HG03175 (cell line): ENCODE data around the gene SLC11A1.

Source experiments
- ATAC-seq: cut with Tn5 transposase; IDR thresholded peaks from one replicate; pipeline ENCODE4 v1.9.1; 2021; ENCODE audit warnings: mild to moderate bottlenecking, moderate library complexity; ENCODE audit not compliant: unreplicated experiment

SLC11A1 gene

DNA sequence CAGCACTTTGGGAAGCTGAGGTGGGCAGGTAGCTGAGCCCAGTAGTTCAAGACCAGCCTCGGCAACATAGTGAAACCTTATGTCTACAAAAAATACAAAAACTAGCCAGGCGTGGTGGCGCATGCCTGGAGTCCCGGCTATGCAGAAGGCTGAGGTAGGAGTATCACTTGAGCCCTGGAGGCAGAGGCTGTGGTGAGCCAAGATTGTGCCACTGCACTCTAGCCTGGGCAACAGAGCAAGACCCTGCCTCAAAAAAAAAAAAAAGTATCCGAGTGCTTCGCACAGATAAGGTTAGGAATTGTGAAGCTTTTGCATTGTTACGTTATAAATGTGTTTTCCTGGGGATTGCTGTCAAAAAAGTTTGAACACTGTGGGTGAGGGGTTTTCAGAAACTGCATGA is 21.7 kb downstream of the SLC11A1 start:
- no peak for ATAC-seq

DNA sequence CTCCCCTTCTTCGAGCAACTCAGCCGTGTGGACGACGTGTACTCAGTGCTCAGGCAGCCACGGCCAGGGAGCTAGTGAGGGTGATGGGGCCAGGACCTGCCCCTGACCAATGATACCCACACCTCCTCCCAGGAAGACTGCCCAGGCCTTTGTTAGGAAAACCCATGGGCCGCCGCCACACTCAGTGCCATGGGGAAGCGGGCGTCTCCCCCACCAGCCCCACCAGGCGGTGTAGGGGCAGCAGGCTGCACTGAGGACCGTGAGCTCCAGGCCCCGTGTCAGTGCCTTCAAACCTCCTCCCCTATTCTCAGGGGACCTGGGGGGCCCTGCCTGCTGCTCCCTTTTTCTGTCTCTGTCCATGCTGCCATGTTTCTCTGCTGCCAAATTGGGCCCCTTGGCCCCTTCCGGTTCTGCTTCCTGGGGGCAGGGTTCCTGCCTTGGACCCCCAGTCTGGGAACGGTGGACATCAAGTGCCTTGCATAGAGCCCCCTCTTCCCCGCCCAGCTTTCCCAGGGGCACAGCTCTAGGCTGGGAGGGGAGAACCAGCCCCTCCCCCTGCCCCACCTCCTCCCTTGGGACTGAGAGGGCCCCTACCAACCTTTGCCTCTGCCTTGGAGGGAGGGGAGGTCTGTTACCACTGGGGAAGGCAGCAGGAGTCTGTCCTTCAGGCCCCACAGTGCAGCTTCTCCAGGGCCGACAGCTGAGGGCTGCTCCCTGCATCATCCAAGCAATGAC is 22.4 kb downstream of the SLC11A1 start:
- no peak for ATAC-seq

DNA sequence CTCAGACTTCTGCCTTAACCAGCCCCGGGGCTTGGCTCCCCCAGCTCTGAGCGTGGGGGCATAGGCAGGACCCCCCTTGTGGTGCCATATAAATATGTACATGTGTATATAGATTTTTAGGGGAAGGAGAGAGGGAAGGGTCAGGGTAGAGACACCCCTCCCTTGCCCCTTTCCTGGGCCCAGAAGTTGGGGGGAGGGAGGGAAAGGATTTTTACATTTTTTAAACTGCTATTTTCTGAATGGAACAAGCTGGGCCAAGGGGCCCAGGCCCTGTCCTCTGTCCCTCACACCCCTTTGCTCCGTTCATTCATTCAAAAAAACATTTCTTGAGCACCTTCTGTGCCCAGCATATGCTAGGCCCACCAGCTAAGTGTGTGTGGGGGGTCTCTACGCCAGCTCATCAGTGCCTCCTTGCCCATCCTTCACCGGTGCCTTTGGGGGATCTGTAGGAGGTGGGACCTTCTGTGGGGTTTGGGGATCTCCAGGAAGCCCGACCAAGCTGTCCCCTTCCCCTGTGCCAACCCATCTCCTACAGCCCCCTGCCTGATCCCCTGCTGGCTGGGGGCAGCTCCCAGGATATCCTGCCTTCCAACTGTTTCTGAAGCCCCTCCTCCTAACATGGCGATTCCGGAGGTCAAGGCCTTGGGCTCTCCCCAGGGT is 23.1 kb downstream of the SLC11A1 start:
- ATAC-seq = no peak

DNA sequence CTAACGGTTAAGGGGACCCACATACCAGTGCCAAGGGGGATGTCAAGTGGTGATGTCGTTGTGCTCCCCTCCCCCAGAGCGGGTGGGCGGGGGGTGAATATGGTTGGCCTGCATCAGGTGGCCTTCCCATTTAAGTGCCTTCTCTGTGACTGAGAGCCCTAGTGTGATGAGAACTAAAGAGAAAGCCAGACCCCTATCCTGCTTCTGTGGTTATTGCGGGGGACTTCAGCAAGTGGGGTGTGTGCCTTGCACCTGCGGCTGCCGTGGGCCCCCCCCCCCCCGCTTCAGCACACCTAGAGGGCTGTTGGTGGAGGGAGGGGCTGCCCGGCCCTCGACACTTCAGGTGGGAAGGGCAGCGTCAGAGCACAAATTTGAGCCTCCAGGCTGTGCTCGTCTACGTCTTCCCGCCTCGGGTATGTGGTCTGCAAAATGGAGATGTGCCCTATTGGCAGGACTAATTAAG is 23.7 kb downstream of the SLC11A1 start:
- ATAC-seq = peak; percentile 0

DNA sequence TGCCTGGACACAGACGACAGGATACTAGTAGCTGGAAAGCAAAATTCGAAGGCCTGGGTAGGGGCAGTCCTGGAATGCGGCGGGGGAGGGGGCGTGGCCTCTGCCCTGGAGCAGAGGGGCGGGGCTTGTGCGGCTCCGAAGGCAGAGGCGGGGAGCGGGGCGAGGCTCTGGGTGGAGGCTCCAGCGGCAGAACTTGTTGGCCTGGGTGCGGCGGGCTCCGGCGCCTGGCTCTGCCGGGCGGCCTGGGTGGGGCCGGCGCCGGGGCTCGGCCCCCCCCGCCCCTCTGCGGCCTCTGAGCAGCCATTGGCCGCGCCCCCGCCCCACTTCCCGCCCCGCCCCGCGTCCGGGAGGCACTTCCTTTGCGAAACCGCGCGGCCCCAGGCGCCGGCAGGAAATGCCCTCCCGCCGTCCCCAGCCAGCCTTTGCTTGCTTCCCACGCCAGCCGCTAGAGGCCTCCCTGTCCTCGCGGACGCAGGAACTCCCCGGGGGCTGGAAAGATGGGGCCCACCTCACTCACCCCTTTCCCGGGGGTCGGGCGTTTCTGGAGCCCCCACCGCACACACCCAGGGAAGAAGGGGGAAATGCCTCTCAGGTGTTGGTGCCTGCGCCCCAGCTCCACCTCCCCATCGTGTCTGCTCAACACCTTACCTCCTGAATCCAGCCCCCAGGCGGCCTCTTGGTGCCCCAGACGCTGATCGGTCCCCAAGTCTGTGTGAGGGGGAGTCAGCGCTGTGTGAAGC is 24.3 kb downstream of the SLC11A1 start:
- ATAC-seq = peak; percentile 83

DNA sequence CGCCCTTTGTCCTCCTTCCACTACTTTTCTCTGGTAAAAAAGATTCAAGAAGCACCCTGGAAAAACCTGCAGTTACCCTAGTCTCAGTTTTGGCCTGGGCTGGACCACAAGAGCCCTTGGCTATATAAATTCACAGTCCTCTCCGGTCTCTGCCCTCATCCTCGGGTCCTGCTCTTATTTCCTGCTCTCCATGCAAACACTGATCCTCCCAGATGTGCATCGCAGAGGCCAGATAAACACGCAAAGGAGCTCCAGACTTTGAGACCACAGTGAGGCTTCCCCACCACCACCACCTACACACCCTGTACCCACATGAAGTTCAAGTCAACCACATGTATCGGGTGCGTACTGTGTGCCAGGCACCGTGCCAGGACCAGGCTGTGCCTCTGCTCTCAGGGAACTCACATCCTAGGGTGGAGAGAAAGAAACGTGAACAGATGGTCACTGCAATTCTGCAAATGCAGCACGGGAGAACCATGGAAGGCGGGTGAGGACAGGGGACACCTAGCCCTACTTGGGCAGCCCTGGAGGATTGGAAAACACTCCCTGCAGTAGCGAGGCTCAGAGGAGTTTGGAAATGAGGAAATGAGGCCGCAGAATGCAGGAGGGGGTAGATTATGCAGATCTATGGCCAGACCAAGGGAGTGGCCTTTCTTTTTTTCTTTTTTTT is 25.0 kb downstream of the SLC11A1 start:
- peak; percentile 5 for ATAC-seq

DNA sequence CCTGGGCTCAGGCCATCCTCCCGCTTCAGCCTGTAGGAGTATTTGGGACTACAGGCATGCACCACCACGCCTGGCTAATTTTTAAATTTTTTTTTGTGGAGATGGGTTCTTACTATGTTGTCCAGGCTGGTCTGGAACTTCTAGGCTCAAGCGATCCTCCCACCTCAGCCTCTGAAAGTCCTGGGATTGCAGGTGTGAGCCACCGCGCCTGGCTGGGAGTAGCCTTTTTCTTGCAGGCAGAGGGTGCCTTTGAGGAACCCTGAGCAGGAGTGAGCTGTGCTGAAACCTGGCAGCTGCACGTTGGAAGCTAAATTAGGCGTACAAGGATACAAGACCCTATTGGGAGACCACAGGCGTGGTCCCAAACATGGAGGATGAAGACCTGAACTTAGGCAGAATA is 25.6 kb downstream of the SLC11A1 start:
- ATAC-seq = no peak

DNA sequence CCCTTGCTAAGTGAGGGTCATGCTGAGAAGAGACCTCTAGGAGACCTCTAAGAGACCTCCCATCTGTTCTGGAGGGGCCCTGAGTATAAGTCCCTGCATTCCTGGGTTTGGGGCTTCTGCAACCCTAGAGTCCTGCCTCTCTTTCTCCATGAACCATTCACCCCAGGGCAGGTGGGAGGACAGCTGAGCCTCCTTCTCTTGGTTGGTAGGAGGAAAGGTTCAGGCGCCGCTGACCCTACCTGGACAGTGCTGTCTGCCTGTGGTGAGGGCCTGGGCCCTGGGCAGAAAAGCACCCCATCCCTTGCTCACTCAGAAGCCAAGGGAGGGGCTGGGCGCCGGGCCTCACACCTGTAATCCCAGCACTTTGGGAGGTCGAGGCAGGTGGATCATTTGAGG is 36.2 kb downstream of the SLC11A1 start:
- ATAC-seq = no peak

DNA sequence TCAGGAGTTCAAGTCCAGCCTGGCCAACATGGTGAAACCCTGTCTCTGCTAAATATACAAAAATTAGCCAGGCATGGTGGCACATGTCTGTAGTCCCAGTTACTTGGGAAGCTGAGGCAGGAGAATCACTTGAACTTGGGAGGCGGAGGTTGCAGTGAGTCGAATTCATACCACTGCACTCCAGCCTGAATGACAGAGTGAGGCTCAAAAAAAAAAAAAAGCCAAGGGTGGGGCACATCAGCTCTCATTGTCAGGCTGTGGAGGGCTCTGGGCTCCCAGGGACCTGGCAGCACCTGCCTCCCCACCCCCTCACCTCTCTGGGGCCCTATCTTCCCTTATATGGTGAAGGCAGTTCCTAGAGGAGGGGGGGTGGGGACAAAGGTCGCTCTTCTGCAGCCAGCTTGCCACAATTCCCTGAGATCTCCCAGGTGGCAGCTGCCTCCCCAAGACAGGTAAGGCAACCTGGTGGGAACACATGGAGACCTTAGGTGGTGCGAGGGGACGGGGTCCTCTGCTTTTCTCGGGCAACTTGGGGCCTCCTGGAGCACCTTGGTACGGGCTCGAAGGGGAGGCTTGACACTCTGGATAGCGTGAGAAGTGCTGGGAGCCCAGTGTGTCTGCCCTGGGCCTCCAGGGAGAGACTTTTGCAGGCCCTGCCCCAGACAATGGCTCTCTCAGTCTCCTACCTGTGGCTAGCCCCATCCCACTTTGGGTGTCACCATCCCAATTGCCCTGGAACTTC is 36.8 kb downstream of the SLC11A1 start, which contains the start of gene VIL1:
Gene VIL1, plus strand, starts transcription at position 407 of the 742 bp plus-strand sequence. CDS start 4,656 bp downstream, outside the sequence.
- no peak for ATAC-seq

DNA sequence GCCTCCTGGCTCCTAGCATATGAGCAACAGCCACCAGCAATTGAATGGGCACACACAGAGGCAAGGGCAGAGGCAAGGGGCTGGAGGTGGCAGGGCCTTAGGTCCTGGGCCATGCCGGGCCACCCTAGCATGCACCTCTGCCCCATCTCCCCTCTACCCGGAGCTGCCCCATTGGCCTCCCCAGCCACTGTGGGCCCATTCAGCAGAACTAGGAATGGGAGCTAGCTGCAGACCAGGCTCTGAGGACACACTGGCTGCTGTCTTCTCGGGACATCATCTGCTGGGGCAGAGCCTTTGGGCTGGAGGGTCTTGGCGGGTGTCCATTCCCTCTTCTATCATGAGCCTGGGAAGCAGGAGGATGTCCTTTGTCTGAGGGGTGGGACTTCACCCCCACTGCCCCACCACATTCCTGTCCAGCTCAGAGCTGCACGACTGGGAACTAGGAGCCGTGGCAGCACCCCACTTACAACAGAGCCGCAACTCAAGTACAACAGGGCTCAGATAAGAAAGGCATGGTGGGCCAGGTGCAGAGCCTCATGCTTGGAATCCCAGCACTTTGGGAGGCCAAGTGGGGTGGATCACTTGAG is 37.6 kb downstream of the SLC11A1 start:
- ATAC-seq = no peak

DNA sequence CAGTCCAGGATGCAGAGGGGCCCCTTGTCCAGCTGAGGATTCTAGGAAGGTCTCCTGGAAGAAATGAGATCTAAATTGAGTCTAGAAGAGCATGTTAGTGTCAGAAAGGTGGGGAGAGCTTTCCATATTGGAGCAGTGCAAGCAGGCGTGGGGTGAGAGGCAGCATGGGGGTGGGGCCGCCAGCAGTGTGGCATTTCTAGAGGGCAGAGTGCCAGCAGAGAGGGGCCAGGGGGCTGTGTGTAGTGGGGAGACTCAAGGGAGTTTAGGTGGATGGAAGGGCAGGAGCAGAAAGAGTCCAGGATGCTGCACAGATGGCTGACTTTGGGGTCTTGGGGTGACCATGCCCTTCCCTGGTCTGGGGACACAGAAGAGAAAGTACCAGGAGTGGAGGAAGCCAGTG is 39.0 kb downstream of the SLC11A1 start:
- no peak for ATAC-seq

DNA sequence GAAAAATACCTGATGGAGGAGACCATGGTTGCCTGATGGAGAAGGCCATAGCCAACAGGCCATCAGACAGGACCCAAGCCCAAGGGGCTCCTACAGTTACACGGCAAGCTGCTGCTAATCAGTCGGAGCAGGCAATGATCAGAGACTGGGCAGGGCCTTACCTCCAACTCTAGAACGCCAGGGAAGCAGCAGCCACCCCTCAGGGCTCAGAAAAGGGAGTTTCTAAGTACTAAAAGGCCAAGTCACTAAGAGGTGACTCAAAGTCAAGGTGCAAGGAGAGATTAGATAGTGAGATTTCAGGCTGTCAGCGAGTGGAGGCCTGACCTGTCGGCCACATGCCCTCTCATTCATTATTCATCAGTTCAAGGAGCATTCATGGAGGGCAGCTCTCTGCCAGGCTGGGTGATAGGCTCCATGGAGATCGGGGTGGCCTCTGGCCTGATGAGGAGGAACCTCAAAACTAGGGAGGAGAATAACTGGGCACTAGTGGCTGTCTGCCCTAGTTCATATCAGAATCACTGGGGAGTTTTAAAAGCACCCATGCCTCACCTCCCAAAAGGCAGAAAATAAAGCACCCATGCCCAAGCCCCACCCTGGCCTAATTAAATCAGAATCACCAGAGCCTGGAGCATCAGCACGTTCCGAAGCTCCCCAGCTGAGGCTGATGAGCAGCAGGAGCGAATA is 40.5 kb downstream of the SLC11A1 start:
- ATAC-seq = no peak

DNA sequence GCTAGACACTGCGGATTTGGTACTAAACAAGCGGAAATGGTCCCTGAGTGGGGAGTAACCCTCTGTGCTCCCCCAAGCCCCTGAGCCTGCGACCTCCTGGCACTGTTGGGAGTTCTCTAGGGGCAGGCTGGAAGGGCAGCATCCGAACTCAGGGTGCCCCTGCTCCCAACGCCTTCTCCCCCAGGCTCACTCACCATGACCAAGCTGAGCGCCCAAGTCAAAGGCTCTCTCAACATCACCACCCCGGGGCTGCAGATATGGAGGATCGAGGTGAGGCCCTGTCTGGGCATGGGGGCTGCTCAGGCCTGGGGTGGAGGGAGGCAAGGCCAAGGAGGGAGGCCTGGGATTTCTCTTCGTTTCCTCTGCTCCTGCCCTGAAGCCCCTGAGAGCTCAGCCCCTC is 41.5 kb downstream of the SLC11A1 start:
- no peak for ATAC-seq

DNA sequence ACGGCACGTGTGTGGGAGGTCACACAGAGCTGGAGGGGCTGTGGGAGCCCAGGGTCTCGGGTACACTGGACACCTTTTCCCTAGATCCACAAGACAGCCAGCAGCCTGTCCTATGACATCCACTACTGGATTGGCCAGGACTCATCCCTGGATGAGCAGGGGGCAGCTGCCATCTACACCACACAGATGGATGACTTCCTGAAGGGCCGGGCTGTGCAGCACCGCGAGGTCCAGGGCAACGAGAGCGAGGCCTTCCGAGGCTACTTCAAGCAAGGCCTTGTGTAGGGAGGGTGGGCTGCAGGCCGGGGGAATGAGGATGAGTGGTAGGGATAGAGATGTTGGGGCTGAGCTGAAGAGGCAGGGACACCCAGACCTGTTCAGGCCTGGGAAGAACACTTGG is 43.5 kb downstream of the SLC11A1 start:
- ATAC-seq = no peak

DNA sequence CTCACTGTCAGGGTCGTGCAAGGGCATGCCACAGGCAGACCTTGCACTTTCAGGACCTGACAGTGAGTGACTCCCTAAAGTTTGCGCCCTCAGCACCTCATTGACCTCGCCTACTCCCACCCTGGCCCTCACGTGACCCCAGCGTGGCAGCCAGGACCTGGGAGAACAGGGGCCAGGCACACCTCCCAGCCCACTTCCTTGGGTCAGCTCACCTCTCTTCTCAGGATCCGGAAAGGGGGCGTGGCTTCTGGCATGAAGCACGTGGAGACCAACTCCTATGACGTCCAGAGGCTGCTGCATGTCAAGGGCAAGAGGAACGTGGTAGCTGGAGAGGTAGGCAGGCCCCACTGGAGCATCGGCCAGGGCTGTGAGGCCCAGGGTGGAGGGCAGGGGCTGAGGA is 45.7 kb downstream of the SLC11A1 start:
- no peak for ATAC-seq

DNA sequence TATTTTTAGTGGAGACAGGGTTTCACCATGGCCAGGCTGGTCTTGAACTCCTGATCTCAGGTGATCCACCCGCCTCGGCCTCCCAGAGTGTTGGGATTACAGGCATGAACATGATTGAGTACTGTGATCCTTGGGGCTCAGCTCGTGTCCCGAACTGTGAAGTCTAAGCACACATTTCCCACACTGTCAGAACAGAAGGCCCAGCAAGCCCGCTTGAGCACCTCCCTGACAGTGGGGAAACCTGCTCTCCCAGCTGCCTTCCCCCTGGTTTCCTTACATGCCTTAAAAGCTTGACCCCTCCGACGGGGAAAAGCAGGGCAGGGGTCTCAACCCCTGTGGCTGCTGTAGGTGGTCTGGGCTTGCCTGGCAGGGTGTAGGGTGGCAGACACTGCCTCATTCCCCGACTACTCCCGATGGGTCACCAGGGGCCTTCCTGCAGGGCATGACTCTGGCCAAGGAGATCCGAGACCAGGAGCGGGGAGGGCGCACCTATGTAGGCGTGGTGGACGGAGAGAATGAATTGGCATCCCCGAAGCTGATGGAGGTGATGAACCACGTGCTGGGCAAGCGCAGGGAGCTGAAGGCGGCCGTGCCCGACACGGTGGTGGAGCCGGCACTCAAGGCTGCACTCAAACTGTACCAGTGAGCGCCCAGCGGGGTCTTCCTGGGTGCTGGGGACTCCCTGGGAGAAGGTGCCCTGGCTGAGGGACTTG is 46.9 kb downstream of the SLC11A1 start:
- ATAC-seq = no peak

DNA sequence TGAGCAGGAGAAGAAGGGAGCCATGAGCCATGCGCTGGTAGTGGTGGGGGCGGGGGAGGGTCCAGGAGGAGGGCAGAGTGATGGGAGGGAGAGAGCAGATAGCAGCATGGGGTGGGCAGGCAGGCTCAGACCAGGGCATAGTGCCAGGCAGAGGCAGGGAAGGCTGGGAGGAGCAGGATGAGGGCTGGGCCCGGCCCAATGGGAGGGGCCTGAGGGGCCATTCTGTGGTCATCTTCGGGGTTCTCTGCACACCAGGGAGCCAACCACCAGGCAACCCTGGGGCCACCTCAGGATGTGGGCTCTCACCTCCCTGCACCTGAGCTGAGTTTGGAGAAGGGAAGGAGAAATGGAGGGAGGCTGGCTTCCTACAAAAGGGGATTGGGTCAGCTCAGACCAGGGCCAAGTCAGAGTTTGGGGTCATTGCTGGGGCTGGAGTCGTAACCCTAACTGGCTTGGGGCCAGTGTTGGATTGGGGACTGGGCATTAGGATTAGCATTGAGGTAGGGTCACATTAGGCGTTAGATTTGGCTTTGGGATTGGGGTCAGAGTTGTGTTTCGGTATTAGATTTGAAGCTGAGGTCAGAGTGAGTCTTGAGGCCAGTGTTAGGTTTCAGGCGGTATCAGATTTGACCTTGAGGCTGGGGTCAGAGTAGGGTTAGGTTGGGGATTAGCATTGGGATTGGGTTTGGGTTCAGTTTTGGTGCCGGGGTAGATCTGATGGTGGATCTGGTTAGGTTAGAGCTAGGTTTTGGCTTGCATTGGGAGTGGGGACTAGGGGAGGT is 48.0 kb downstream of the SLC11A1 start:
- ATAC-seq = no peak

DNA sequence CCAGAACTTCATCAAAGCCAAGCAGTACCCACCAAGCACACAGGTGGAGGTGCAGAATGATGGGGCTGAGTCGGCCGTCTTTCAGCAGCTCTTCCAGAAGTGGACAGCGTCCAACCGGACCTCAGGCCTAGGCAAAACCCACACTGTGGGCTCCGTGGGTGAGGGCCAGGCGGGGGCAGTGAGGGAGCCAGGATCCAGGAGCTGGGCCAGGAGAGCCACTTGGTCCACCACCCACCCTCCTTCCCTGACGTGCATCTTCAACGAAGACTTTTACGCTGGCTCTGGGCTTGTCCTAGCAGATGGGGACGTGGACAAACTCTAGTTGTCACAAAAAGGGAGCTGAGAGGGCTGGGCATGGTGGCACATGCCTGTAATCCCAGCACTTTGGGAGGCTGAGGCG is 48.6 kb downstream of the SLC11A1 start:
- ATAC-seq = no peak
